GM12878 (cell line): ENCODE results near the gene ITSN1. TPM values are rescaled to one million over a fixed set of nuclear protein-coding genes. Genes with fewer than 3 reads are reported as not detected.

Experiments used
- ATAC-seq: fragments of 200-7000 bp; cut with Tn5 transposase; 3 replicates; pipeline ENCODE4 v1.9.1; 2020; ENCODE audit warnings: mild to moderate bottlenecking, moderate library complexity
- BruUV-seq: library from RNA; stranded (reverse); fragments of 400-500 nt; replicated peaks from 2 replicates; lab custom pipeline; 2021; lab: Mats Ljungman, UMichigan
- CTCF ChIA-PET: fragments of 300-600 bp; sonication (Branson Sonifier 250); formaldehyde crosslinking; extraction: SDS; loops from one replicate; lab custom pipeline; 2021; ENCODE audit warnings: inconsistent platforms; lab: Yijun Ruan, JAX
- POLR2A ChIA-PET: fragments of 350-600 bp; formaldehyde crosslinking; extraction: SDS; loops from one replicate; lab custom pipeline; 2021; ENCODE audit warnings: inconsistent platforms; lab: Charles Lee
- RAD21 ChIA-PET: fragments of 300-600 bp; sonication (Branson Sonifier 250); formaldehyde crosslinking; loops from one replicate; lab custom pipeline; 2023; ENCODE audit warnings: antibody characterized with exemption; ENCODE audit not compliant: unreplicated experiment; lab: Charles Lee
- SMC1A ChIA-PET: fragments of 300-600 bp; sonication (Branson Sonifier 250); formaldehyde crosslinking; loops from one replicate; lab custom pipeline; 2023; ENCODE audit not compliant: unreplicated experiment, uncharacterized antibody; lab: Charles Lee
- DNase-seq: peaks from one replicate; pipeline ENCODE4 v3.0.0-alpha.2; 2011; ENCODE audit warnings: low read depth, low spot score
- FAIRE-seq: peaks from 3 replicates; lab custom pipeline; 2011; peaks lifted over from hg19 to GRCh38; lab: Jason Lieb, UNC
- H2AFZ ChIP-seq: 2 replicates; pipeline ENCODE4 v1.6.0; 2011; ENCODE audit warnings: low read depth, low read length, control low read depth; ENCODE audit not compliant: control insufficient read depth
- H3K27ac ChIP-seq: 2 replicates; pipeline ENCODE4 v1.5.1; 2011; ENCODE audit warnings: control low read depth; ENCODE audit not compliant: control insufficient read depth, insufficient read depth
- H3K27me3 ChIP-seq, 2 experiments: replicated peaks in 1 of 2; 2 replicates each; pipeline versions ENCODE4 v1.6.0 to v1.6.1; 2011; ENCODE audit warnings: low read length in 1 of 2; ENCODE audit not compliant: control insufficient read depth in 2 of 2, insufficient read depth in 2 of 2
- H3K36me3 ChIP-seq, 2 experiments: 2 replicates each; pipeline ENCODE4 v1.5.1; 2011; ENCODE audit warnings: low read length in 1 of 2; ENCODE audit not compliant: control insufficient read depth in 2 of 2, insufficient read depth in 2 of 2
- H3K4me1 ChIP-seq: 2 replicates; pipeline ENCODE4 v1.6.1; 2011; ENCODE audit warnings: mild to moderate bottlenecking, low read length, moderate library complexity, mixed read lengths; ENCODE audit not compliant: control insufficient read depth, insufficient read depth
- H3K4me2 ChIP-seq: 2 replicates; pipeline ENCODE4 v1.6.0; 2011; ENCODE audit warnings: control low read depth; ENCODE audit not compliant: control insufficient read depth, insufficient read depth
- H3K4me3 ChIP-seq: fragments of 200-600 bp; sonication (generic); 2 replicates; pipeline ENCODE4 v1.5.1; 2016
- H3K79me2 ChIP-seq: 2 replicates; pipeline ENCODE4 v1.6.0; 2011; ENCODE audit warnings: low read length; ENCODE audit not compliant: control insufficient read depth, insufficient read depth
- H3K9ac ChIP-seq: 2 replicates; pipeline ENCODE4 v1.8.0; 2011; ENCODE audit warnings: low read length, control low read depth, mixed read lengths; ENCODE audit not compliant: control insufficient read depth, insufficient read depth
- H3K9me3 ChIP-seq: replicated peaks from 3 replicates; pipeline ENCODE4 v1.5.1; 2011; ENCODE audit warnings: mild to moderate bottlenecking, low read length; ENCODE audit not compliant: control insufficient read depth, insufficient read depth
- H4K20me1 ChIP-seq: 2 replicates; pipeline ENCODE4 v1.6.0; 2011; ENCODE audit not compliant: control insufficient read depth, insufficient read depth
- ATF7 ChIP-seq: fragments of 450-650 bp; IDR thresholded peaks from 2 replicates; pipeline ENCODE4 v1.6.1; 2016; ENCODE audit warnings: low read depth, mild to moderate bottlenecking
- CBFB ChIP-seq: IDR thresholded peaks from 2 replicates; pipeline ENCODE4 v1.6.1; 2016; ENCODE audit warnings: antibody characterized with exemption, low read depth
- CHD1 ChIP-seq: IDR thresholded peaks from 2 replicates; pipeline ENCODE4 v1.6.1; 2012; ENCODE audit warnings: low read depth, low read length, improper control_type of control experiment
- CHD4 ChIP-seq: fragments of 200-600 bp; sonication (generic); IDR thresholded peaks from 2 replicates; pipeline ENCODE4 v1.6.1; 2016; ENCODE audit warnings: mild to moderate bottlenecking
- HDAC2 ChIP-seq: fragments of 200-600 bp; sonication (generic); IDR thresholded peaks from 2 replicates; pipeline ENCODE4 v1.6.1; 2017
- IKZF1 ChIP-seq: fragments of 450-650 bp; conservative IDR thresholded peaks from 2 replicates; pipeline ENCODE4 v1.6.1; 2017; ENCODE audit warnings: antibody characterized with exemption, mild to moderate bottlenecking
- IKZF2 ChIP-seq, 2 experiments: fragments of 450-650 bp; IDR thresholded peaks; 2 replicates each; pipeline ENCODE4 v1.6.1; 2017; ENCODE audit warnings: mild to moderate bottlenecking in 2 of 2, moderate library complexity in 2 of 2
- MAX ChIP-seq: IDR thresholded peaks from 2 replicates; pipeline ENCODE4 v1.6.1; 2012; ENCODE audit warnings: low read depth, low read length, improper control_type of control experiment
- MLLT1 ChIP-seq: fragments of 450-650 bp; IDR thresholded peaks from 2 replicates; pipeline ENCODE4 v1.6.1; 2016; ENCODE audit warnings: mild to moderate bottlenecking
- NFYB ChIP-seq: IDR thresholded peaks from 2 replicates; pipeline ENCODE4 v1.6.1; 2011; ENCODE audit warnings: low read depth, mild to moderate bottlenecking, low read length, improper control_type of control experiment, moderate library complexity; ENCODE audit not compliant: insufficient read depth
- NRF1 ChIP-seq: conservative IDR thresholded peaks from 2 replicates; pipeline ENCODE4 v1.6.1; 2011; ENCODE audit warnings: mild to moderate bottlenecking, low read depth, low read length, improper control_type of control experiment
- SPI1 ChIP-seq: IDR thresholded peaks from 2 replicates; pipeline ENCODE4 v1.6.1; 2011; ENCODE audit warnings: low read depth, mild to moderate bottlenecking, low read length, moderate library complexity, borderline replicate concordance; ENCODE audit not compliant: insufficient read depth
- SRF ChIP-seq, 2 experiments: IDR thresholded peaks; 2 replicates each; pipeline ENCODE4 v1.6.1; 2011; ENCODE audit warnings: low read depth in 2 of 2, low read length in 2 of 2, mild to moderate bottlenecking in 1 of 2, moderate library complexity in 1 of 2
- SUPT20H ChIP-seq: IDR thresholded peaks from 2 replicates; pipeline ENCODE4 v1.6.1; 2011; ENCODE audit warnings: low read depth, mild to moderate bottlenecking, low read length, moderate library complexity, borderline replicate concordance; ENCODE audit not compliant: control insufficient read depth
- TAF1 ChIP-seq: IDR thresholded peaks from 2 replicates; pipeline ENCODE4 v1.6.1; 2011; ENCODE audit warnings: mild to moderate bottlenecking, low read depth, low read length, borderline replicate concordance
- TCF12 ChIP-seq: IDR thresholded peaks from 2 replicates; pipeline ENCODE4 v1.6.1; 2011; ENCODE audit warnings: low read depth, mild to moderate bottlenecking, low read length
- ZNF207 ChIP-seq: fragments of 450-650 bp; IDR thresholded peaks from 2 replicates; pipeline ENCODE4 v1.6.1; 2014; ENCODE audit warnings: antibody characterized with exemption, mild to moderate bottlenecking, borderline replicate concordance
- WGBS: methylation state at CpG from one replicate; pipeline ENCODE4 v1.1.6; 2016; ENCODE audit warnings: low lambda C conversion rate; ENCODE audit not compliant: insufficient replicate concordance, insufficient coverage; ENCODE audit errors: missing lambda C conversion rate; 5-methylcytosine and 5-hydroxymethylcytosine counted together
- in situ Hi-C: fragments of 300-500 bp; cut with MboI; formaldehyde crosslinking; loops from 9 replicates; pipeline ENCODE4 v1.14.3; 2018; ENCODE audit warnings: mixed read lengths
- intact Hi-C: fragments of 100-400 bp; cut with micrococcal nuclease; formaldehyde crosslinking; loops from one replicate; pipeline ENCODE4 v1.14.2; 2022; ENCODE audit not compliant: unreplicated experiment
- polyA plus RNA-seq, 11 experiments: library from polyadenylated mRNA; depleted of rRNA in 4 of 11; unstranded in 6 of 11; stranded (reverse) in 5 of 11; fragments of >200 nt; fragmentation: Nextera tagmentation in 4 of 11; fragmentation: Illumina TruSeq in 1 of 11; extraction: Ambion mirVana in 4 of 11; extraction: Trizol in 1 of 11; gene quantifications; 1 replicate in 1 of 11; 2 replicates in 10 of 11; pipeline versions ENCODE4 v1.2.1 to v1.2.3, GENCODE V29; 2011 to 2016; ENCODE audit warnings: inconsistent platforms in 2 of 11, missing spikeins in 2 of 11, low read depth in 1 of 11
- total RNA-seq, 4 experiments: library from RNA; depleted of rRNA in 3 of 4; stranded (reverse); fragments of >200 nt in 3 of 4; fragmentation: Illumina TruSeq in 1 of 4; extraction: Trizol in 1 of 4; gene quantifications; 2 replicates each; pipeline versions ENCODE4 v1.2.1 to v1.2.3, GENCODE V29; 2013 to 2021

Gene ITSN1
- total and polyA plus RNA-seq, 10 of the 15 experiments (the other 5 are each of a cell fraction or from before 2014, with no cell fraction given) = 0.89 to 10.6 (median 4.8) TPM

GRCh38 chr21:33916200-33916567 lies 273.9 kb downstream of the ITSN1 start:
- SMC1A ChIA-PET = interaction anchor here (2.3 kb wide), 1 partner anchor 8 kb away, joined by 13 read pairs; no protein-coding TSS in a partner anchor
- H3K9ac ChIP-seq = no peak overlapping the region; the same call in 1 of the 2 replicates
- peaks cover 7% of the 10 kb centered on the region for H3K4me1 ChIP-seq
- peak overlapping the region; percentile 39; the same call in 1 of the 2 replicates for H3K4me3 ChIP-seq
- 0 out of 2 replicates have a peak, but pooled peaks have one; percentile 38 for TF ChIP-seq ATF7
- TF ChIP-seq TCF12 = no peak
- TF ChIP-seq, all 136 proteins: peak for 1
- 59% methylated on average over 5 of the region's 5 CpGs for WGBS
- CTCF ChIA-PET = interaction anchor here (1.5 kb wide), 1 partner anchor 432 kb away, joined by 5 read pairs; no protein-coding TSS in a partner anchor
- in situ Hi-C loops (no loop called here), intact Hi-C loops (no loop called here)
- Histone ChIP-seq H3K9me3 (no peaks in the 10 kb centered on the region), H4K20me1 (no peaks in the 10 kb centered on the region), H3K27ac (peak overlapping the region; percentile 3; the same call in 1 of the 2 replicates), H2AFZ (peak overlapping the region; percentile 65), H3K36me3 (peaks cover 0 to 20% of the 10 kb centered on the region in 2 experiments; a peak in 2 of 4 replicates), H3K4me2 (peak overlapping the region; percentile 35), H3K79me2 (peaks cover 31% of the 10 kb centered on the region), H3K27me3 (no peaks in the 10 kb centered on the region)
- RAD21 ChIA-PET = no interaction called here
- DNase-seq (no peak), ATAC-seq (peak; percentile 4; the same call in 2 of the 3 replicates), FAIRE-seq (no peak)
- BruUV-seq = no TSS peak
- POLR2A ChIA-PET = no interaction called here

GRCh38 chr21:33917421-33917820 lies 275.1 kb downstream of the ITSN1 start:
- ATAC-seq = no peak
- Histone ChIP-seq H3K79me2 (peaks cover 28% of the 10 kb centered on the region), H3K4me2 (no peak overlapping the region), H2AFZ (no peak overlapping the region), H3K27me3 (no peaks in the 10 kb centered on the region), H3K4me1 (peaks cover 7% of the 10 kb centered on the region), H4K20me1 (no peaks in the 10 kb centered on the region), H3K9ac (no peak overlapping the region), H3K9me3 (no peaks in the 10 kb centered on the region)
- no peak for DNase-seq
- intact Hi-C loops = no loop called here
- RAD21 ChIA-PET = no interaction called here
- in situ Hi-C loops = no loop called here
- POLR2A ChIA-PET = interaction anchor here (0.6 kb wide), 1 partner anchor 411 kb away, joined by 4 read pairs; no protein-coding TSS in a partner anchor
- TF ChIP-seq CBFB (no peak), IKZF1 (no peak), NFYB (no peak), SUPT20H (no peak), TAF1 (no peak), CHD1 (no peak), NRF1 (no peak), CHD4 (no peak), MLLT1 (no peak), IKZF2 (IDR thresholded peaks at IDR 0.05) (no peak), ZNF207 (no peak), MAX (no peak), HDAC2 (no peak), SPI1 (no peak), SRF (IDR thresholded peaks at IDR 0.05; ENCODE audit: low read depth in 2 of 2, low read length in 2 of 2) (no peak)
- TF ChIP-seq, all 136 proteins: peak for 0
- ChIA-PET SMC1A (interaction anchor here (3.8 kb wide), 1 partner anchor 431 kb away, joined by 14 read pairs; no protein-coding TSS in a partner anchor), CTCF (interaction anchor here (1.1 to 4.9 kb wide), 2 partner anchors 431 to 451 kb away, joined by 4 to 20 read pairs; no protein-coding TSS in a partner anchor)
- H3K27ac ChIP-seq = no peak overlapping the region
- BruUV-seq = no TSS peak
- WGBS = 92% methylated on average over 4 of the region's 4 CpGs
- no peak overlapping the region for H3K4me3 ChIP-seq
- FAIRE-seq = no peak
- peaks cover 0 to 9% of the 10 kb centered on the region in 2 experiments; a peak in 1 of 4 replicates for H3K36me3 ChIP-seq
